Tibial nerve (tissue), 4 donors: ENCODE measurements around the gene CENPO.

Source experiments
- EP300 ChIP-seq, 2 donors: sonication (generic); formaldehyde crosslinking; IDR thresholded peaks; one replicate each; pipeline ENCODE4 v1.6.1; 2017; ENCODE audit warnings: antibody characterized with exemption in 2 of 2, mild to moderate bottlenecking in 1 of 2
- TF ChIP-seq, protein P1 (sequence below), 5 experiments: fragments of 200-600 bp in 3 of 5; fragments of 450-650 bp in 2 of 5; sonication (generic) in 3 of 5; IDR thresholded peaks; one replicate each; pipeline ENCODE4 v1.5.1; 2016 to 2019; ENCODE audit warnings: antibody characterized with exemption in 5 of 5, mild to moderate bottlenecking in 3 of 5, moderate library complexity in 2 of 5

DNA sequence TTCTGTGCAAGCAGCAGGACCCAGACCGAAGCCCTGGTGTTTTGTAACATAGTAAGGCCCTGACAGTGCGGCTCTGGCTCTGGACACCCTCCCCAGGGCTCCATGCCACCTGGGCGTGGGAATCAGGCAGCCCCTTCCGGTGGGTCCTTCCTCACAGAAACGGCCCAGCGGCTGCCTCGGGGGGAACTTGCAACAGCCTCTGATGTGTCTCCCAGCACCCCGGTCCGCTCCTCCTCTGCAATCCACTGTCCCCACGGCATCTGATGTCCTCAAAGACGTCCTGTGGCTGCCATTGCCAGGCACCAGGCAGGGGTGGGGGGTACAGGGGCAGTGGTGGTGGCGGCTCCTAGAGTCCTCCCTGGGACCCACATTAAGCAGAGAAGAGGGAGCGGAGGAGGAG lies 58.8 kb downstream of the CENPO start:
- TF ChIP-seq, protein P1, sequence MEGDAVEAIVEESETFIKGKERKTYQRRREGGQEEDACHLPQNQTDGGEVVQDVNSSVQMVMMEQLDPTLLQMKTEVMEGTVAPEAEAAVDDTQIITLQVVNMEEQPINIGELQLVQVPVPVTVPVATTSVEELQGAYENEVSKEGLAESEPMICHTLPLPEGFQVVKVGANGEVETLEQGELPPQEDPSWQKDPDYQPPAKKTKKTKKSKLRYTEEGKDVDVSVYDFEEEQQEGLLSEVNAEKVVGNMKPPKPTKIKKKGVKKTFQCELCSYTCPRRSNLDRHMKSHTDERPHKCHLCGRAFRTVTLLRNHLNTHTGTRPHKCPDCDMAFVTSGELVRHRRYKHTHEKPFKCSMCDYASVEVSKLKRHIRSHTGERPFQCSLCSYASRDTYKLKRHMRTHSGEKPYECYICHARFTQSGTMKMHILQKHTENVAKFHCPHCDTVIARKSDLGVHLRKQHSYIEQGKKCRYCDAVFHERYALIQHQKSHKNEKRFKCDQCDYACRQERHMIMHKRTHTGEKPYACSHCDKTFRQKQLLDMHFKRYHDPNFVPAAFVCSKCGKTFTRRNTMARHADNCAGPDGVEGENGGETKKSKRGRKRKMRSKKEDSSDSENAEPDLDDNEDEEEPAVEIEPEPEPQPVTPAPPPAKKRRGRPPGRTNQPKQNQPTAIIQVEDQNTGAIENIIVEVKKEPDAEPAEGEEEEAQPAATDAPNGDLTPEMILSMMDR (IDR thresholded peaks at IDR 0.05) = no peak
- no peak for TF ChIP-seq EP300 (IDR thresholded peaks at IDR 0.05)
